Measurements from ENCODE around the gene FXYD3.

GRCh38 chr19:35105411-35106290 is 10.0 kb upstream of the FXYD3 start:
- TF ChIP-seq SRF (IDR thresholded peaks at IDR 0.05; ENCODE audit: low read depth) (no peak), CTCF (IDR thresholded peaks at IDR 0.05 in 2 of 3, conservative IDR thresholded peaks at IDR 0.05 in 1 of 3; ENCODE audit: borderline replicate concordance in 1 of 3, insufficient read depth in 1 of 3, low read depth in 2 of 3, low read length in 2 of 3) (no peak), POLR2A (IDR thresholded peaks at IDR 0.05; ENCODE audit: borderline replicate concordance, extremely low read depth, insufficient read depth, insufficient read length) (no peak), ZFX (IDR thresholded peaks at IDR 0.05) (no peak)

Measured in HCT116 (cell line).